Measurements from ENCODE around the gene HAUS7. TPM values are rescaled to one million over a fixed set of nuclear protein-coding genes. Genes with fewer than 3 reads are reported as not detected.

HAUS7 gene
- total RNA-seq, 1 experiment from 2014 or later: 35.7 TPM

GRCh38 chrX:153499341-153499740 is 29.0 kb upstream of the HAUS7 start:
- DNase-seq (ENCODE audit: low read depth): no peak

- DNase-seq (ENCODE audit: low read depth): no peak
These were observed 28.1 kb upstream of the HAUS7 start for GRCh38 chrX:153498453-153498852.

- no peak for DNase-seq (ENCODE audit: low read depth)
These were observed 26.2 kb upstream of the HAUS7 start for GRCh38 chrX:153496590-153496959.

GRCh38 chrX:153495903-153496589 is 25.7 kb upstream of the HAUS7 start:
- DNase-seq (ENCODE audit: low read depth): no peak

GRCh38 chrX:153495362-153495751 is 25.0 kb upstream of the HAUS7 start:
- peak; percentile 37 for DNase-seq (ENCODE audit: low read depth)

- peak; percentile 58 for DNase-seq (ENCODE audit: low read depth)
These were observed 24.4 kb upstream of the HAUS7 start, which contains the start of gene BGN for GRCh38 chrX:153494541-153495361. Gene BGN, plus strand, starts transcription at chrX:153494980. Its CDS starts 9,652 bp downstream, at chrX:153504632.

GRCh38 chrX:153494061-153494460 is 23.7 kb upstream of the HAUS7 start:
- DNase-seq (ENCODE audit: low read depth): no peak

- DNase-seq (ENCODE audit: low read depth): no peak
These were observed 22.7 kb upstream of the HAUS7 start for GRCh38 chrX:153493085-153493484.

GRCh38 chrX:153492543-153492942 is 22.2 kb upstream of the HAUS7 start:
- DNase-seq (ENCODE audit: low read depth): no peak

- DNase-seq (ENCODE audit: low read depth): no peak
These were observed 21.5 kb upstream of the HAUS7 start for GRCh38 chrX:153491918-153492317.

GRCh38 chrX:153491351-153491914 is 21.1 kb upstream of the HAUS7 start:
- no peak for DNase-seq (ENCODE audit: low read depth)

- DNase-seq (ENCODE audit: low read depth): no peak
These were observed 20.0 kb upstream of the HAUS7 start for GRCh38 chrX:153490217-153490930.

- DNase-seq (ENCODE audit: low read depth): peak; percentile 53
These were observed 18.0 kb upstream of the HAUS7 start for GRCh38 chrX:153488231-153488914.

GRCh38 chrX:153487590-153488071 is 17.3 kb upstream of the HAUS7 start:
- DNase-seq (ENCODE audit: low read depth): peak; percentile 35

GRCh38 chrX:153486171-153486570 is 15.8 kb upstream of the HAUS7 start:
- no peak for DNase-seq (ENCODE audit: low read depth)

GRCh38 chrX:153485396-153486080 is 15.2 kb upstream of the HAUS7 start:
- no peak for DNase-seq (ENCODE audit: low read depth)

GRCh38 chrX:153482376-153483015 is 12.1 kb upstream of the HAUS7 start:
- no peak for DNase-seq (ENCODE audit: low read depth)

GRCh38 chrX:153481043-153481442 is 10.7 kb upstream of the HAUS7 start:
- DNase-seq (ENCODE audit: low read depth): no peak

GRCh38 chrX:153478746-153479145 is 8.4 kb upstream of the HAUS7 start:
- DNase-seq (ENCODE audit: low read depth): no peak

GRCh38 chrX:153477901-153478300 is 7.5 kb upstream of the HAUS7 start:
- DNase-seq (ENCODE audit: low read depth): no peak

All from Daoy (cell line).